ENCODE results near the gene FCGR3B.
"Not testable (repeated sequence)": the region's sequence is repeated elsewhere in the genome, so short reads cannot be mapped to it uniquely, and the experiment has no call there.

DNA sequence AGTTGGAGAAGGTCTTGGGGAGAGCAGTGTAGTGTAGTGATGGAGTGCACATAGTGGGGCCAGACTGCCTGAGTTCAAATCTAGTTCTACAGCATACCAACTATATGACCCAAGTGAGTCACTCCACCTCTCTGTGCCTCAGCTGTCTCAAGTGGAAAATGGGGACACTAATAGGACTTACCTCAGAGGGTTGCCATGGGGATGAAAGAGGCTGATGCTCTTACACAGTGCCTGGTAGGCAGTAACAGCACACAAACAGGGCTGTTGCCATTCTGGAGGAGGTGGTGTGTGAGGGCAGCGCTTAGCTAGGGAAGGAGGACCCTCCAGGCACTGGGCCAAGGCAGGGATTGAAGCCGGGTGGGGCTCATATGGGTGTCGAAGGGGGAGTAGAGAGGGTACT, 43.5 kb upstream of the FCGR3B start:
- TF ChIP-seq, protein P1, sequence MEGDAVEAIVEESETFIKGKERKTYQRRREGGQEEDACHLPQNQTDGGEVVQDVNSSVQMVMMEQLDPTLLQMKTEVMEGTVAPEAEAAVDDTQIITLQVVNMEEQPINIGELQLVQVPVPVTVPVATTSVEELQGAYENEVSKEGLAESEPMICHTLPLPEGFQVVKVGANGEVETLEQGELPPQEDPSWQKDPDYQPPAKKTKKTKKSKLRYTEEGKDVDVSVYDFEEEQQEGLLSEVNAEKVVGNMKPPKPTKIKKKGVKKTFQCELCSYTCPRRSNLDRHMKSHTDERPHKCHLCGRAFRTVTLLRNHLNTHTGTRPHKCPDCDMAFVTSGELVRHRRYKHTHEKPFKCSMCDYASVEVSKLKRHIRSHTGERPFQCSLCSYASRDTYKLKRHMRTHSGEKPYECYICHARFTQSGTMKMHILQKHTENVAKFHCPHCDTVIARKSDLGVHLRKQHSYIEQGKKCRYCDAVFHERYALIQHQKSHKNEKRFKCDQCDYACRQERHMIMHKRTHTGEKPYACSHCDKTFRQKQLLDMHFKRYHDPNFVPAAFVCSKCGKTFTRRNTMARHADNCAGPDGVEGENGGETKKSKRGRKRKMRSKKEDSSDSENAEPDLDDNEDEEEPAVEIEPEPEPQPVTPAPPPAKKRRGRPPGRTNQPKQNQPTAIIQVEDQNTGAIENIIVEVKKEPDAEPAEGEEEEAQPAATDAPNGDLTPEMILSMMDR (conservative IDR thresholded peaks at IDR 0.05; ENCODE audit: low read depth in 2 of 2) = not testable (repeated sequence)
- not testable (repeated sequence) for TF ChIP-seq EZH2 (IDR thresholded peaks at IDR 0.05; ENCODE audit: low read depth, unreplicated experiment); STAT1 (IDR thresholded peaks at IDR 0.05; ENCODE audit: unreplicated experiment); POLR2AphosphoS5 (IDR thresholded peaks at IDR 0.05; ENCODE audit: low read depth)
- TF ChIP-seq, protein P2, sequence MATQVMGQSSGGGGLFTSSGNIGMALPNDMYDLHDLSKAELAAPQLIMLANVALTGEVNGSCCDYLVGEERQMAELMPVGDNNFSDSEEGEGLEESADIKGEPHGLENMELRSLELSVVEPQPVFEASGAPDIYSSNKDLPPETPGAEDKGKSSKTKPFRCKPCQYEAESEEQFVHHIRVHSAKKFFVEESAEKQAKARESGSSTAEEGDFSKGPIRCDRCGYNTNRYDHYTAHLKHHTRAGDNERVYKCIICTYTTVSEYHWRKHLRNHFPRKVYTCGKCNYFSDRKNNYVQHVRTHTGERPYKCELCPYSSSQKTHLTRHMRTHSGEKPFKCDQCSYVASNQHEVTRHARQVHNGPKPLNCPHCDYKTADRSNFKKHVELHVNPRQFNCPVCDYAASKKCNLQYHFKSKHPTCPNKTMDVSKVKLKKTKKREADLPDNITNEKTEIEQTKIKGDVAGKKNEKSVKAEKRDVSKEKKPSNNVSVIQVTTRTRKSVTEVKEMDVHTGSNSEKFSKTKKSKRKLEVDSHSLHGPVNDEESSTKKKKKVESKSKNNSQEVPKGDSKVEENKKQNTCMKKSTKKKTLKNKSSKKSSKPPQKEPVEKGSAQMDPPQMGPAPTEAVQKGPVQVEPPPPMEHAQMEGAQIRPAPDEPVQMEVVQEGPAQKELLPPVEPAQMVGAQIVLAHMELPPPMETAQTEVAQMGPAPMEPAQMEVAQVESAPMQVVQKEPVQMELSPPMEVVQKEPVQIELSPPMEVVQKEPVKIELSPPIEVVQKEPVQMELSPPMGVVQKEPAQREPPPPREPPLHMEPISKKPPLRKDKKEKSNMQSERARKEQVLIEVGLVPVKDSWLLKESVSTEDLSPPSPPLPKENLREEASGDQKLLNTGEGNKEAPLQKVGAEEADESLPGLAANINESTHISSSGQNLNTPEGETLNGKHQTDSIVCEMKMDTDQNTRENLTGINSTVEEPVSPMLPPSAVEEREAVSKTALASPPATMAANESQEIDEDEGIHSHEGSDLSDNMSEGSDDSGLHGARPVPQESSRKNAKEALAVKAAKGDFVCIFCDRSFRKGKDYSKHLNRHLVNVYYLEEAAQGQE (IDR thresholded peaks at IDR 0.05; ENCODE audit: unreplicated experiment) = not testable (repeated sequence)

All from GM23338 (cell line).